Suppressor macrophage treated with lipopolysaccharide for 4 hours (primary cell): ENCODE measurements around the gene TP53I11.
A peak's percentile ranks its signal among the peaks of the same experiment; 100 is the strongest.

Experiments
- DNase-seq: peaks from one replicate; pipeline ENCODE4 v3.0.0-alpha.2; 2020

Gene TP53I11

DNA sequence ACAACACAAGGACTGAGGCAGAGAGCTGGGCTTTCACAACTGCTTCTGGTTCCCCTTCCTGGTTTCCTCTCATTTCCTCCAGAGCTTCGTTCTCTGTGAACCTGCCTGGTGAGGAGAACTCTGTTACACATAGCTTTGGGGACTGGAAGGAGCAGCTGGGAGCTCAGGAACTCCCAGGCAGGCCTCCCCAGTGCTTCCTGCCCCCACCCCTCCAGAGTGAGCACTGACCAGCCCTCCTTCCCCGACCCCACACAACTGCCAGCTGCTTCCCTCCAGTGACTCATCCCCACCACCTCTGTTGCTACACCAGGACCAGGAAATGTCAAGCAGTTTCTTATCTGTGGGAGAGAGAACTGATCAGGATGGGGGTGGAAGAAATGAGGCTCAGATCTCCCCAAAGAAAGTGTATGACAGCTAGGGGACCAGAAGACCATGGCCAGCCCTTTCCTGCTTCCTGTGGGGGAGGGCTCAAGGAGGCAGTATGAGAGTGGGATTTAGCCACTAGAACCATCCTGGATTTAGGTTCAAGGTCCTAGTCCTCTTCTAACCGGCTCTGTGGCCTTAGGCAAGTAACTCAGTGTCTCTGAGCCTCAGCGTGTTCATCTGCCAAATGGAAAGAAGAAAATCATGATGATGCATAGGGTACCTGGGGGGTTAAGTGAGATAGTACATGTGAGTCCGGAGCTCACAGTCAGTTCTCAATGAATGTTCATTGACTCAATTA, 4.5 kb upstream of the TP53I11 start:
- DNase-seq = peak; percentile 84

DNA sequence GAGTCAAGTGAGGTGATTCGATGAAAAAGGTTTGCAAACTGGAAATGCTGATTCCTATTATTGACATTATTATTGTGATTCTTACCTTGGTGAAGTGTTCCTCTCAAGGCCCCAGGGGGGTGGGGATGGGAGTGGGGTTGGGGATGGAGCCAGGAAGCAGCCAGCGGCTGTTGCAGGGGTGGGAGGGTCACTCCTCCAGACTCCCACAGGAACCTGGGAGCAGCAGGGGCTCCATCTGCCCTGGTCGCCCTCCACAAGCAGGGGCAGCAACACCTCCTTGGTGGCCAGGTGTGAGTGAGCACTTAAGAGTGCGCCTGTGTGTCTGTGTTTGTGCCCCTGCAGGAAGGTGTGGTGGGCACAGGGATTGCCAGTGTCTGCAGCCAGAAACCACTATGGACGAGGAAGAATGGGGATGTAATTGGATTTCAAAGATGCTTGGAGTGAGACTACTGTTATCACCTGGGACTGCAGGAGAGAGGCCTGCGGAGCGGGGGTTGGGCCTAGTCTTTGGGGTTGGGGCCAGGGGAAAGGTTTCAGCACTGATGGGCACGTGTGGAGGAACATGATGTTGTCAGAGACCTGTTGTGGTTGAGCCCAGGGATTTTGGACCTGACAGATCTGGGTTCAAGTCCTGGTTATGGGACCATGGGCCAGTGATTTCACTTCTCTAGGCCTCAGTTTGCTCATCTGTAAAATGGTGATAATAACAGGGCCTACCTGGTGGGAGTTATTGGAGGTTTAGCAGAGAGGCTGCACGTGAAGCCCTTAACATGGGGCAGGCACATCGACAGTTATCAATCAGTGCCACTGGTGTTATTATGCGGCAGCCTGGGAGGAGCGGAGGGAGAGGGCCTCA, 3.6 kb upstream of the TP53I11 start:
- no peak for DNase-seq

DNA sequence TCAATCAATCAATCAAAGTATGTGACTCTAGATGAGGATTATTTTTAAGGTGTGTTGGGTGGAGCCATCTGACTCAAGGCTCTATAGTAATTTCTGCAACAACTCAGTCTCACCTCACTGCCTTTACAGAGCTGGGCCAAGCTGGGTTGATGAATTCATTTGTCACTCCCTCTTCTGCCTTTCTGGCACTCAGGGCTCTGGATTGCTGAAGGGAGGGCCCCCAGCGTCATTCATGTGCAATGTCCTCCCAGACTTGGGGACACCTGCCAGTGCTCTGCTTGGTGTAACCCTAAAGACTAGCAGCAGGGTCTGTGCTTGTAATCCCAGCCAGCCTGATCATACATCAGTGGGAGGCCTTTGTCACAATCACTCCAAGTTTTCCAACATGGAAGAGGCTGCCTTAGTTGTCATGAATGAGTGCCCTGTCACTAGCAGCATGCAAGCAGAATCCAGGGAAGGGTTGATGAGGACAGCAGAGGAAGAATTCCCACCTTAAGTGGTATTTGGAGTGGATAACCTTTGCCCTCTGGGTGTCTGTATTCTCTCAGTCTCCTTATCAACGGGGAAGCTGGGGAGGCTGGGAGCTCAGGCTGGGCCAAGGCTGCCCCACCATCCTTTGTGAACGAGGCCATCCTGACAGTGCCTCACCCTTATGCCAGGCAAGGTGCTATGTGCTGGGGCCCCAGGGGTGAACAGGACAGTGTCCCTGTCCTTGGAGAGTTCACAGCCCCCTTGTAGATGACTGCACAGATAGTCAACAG, 2.0 kb upstream of the TP53I11 start:
- no peak for DNase-seq

DNA sequence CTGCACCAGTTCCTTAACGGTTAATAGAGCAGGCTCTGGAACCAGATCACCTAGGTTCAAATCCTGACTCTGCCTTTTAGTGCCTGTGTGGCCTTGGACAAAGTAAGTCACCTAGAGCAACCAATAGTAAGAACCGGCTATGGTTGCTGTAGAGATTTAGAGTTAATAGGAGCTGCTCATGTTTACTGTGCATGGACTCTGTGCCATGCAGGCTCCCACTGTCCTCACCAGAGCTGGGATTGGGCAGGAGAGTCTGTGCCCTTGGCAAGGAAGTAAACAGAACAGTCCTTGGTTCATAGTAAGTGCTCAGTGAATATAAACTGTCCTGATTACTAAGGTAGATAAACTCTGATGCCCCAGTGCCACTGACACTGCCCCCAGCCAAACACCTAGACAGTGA, 1.4 kb upstream of the TP53I11 start:
- DNase-seq = no peak

DNA sequence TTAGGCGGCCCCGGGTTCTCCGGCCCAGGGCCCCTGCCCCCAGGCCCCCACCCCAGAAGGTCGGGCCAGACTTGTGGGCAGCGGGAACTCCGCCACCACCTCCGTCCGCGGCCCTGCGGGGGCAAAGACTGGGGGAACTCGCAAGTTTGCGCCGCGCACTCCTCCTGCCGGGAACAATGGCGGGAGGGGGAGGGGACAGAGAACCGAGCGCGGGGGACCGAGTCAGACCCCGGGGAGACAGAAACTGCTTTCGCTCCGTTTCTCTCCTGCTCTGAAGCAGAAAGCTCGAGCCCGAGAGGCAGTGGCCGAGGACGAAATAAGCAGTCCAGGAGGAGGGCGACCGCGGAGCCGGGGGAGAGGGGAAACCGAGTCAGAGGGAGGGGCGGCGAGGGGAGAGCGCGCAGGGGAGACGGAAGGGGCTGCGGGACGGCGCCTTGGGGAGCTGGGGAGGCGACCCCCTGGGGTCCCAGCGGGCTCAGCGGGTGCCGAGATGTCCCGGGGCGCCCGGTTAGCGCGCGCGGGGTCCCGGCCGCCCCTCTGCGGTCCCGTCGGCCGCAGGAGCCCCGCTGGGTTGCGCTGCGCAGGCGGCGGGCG, 555 bp downstream of the TP53I11 start:
- DNase-seq = peak; percentile 27

DNA sequence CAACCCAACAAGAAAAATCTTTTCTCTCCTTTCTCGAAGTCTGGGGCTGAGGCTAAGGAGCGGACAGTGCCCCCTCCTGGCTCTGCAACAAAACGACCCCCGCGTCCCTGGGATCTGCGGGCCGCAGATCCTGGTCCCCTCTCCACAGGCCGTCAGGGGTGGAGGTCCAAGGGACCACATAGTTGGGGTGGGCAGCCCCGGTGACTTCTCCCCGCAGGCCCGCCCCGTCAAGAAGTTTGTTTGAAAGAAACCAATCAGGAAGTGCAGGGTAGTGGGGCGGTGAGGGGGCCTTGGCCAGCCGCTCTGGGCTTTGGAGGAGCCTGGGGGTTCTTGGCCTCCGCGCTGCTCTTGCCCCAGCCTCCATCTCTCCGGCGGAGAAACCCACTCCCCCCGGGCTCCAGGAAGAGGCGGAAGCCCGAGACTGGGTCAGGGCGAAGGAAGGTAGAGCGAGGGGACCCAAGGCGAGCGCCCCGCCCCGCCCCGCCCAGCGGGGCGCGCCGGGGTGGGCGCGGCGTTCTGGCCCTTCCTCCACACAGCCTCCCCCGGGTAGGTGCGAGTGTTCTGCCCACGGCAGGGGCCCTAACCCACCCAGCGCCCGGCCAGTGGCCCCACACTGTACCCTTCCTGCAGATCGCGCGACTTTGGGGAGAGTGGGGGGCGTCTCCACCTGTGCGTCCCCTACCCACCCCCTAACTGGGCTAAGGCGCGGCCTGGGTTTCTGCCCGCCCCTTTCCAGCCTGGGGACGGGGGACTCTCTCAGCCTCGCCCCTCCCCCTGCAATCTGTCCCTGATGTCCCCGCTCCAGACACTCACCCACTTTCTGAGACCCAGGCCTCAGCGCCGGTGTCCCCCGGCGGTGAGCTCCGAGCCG, 1.3 kb downstream of the TP53I11 start:
- peak; percentile 33 for DNase-seq

DNA sequence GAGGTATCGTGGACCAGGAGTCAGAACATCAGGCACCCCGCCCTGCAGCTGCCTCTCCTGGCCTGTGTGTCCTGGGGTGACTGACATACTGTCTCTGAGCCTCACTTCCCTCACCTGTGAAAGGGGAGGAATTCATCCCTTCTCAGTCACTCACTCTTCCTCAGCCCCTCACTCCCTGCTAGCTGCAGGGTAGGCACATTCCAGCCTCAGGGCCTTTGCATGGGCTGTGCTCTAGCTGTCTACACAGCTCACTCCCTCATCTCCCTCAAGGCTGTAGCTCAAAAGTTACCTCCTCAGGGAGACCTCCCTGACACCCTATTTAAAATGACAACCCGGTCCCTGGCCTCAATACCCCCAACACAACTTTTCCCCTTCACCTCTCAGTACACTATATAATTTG, 2.5 kb downstream of the TP53I11 start:
- DNase-seq = no peak

DNA sequence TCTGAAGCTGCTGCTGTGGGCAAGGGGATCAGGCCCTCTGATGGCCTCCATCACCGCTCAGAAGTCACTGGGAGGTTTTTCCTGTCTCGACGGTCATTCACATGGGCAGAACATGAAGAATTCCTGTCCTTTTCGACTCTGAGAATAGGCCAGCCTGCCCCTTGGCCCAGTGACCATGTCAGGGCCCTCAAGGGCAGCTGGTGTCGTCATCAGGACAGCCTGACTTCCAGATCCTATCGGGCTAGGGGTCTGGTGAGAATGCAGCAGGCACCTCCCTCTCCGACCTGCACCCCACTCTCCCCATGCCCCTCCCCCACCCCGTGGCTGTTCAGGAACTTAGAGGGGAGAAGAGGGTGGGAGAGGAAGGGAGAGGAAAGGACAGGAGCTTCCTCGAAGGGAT, 3.6 kb downstream of the TP53I11 start:
- DNase-seq = no peak

DNA sequence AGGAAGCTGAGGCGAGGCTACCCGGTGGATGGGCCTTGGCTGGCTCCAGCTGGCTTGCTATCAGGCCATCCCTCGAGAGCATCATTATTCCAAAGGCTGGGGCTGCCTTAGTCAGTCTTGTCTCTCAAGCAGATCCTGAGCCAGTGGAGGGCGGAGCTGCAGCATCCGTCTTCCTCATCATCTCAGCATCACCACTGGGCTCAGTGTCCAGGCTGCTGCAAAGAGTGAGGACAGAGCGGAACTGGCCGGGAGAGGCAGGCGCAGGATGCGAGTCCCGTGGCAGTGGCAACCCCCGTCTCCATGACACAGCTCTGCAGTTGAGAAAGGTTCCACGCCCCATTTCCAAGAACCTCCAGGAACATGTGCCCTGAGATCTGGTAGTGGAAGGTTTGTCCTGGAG, 4.4 kb downstream of the TP53I11 start:
- no peak for DNase-seq

DNA sequence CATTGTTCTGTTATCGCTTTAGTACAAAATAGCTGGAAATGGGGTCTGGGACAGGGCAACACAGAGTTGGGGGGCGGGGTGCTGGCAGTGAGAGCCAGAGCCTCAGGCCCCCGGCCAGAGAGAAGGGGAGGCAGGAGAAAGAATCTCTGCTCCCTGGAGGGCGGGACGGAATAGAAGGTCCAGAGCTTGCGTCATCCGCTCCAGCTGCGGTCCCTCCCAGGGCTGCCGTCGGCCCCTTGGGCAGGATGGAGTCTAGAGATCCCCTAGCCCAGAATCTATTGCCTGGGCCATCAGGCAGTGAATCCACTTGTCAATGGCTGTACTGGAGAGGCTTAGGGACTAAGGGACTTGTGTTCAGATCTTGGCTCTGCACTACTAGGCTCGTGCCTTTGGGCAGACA, 5.0 kb downstream of the TP53I11 start:
- DNase-seq = no peak

DNA sequence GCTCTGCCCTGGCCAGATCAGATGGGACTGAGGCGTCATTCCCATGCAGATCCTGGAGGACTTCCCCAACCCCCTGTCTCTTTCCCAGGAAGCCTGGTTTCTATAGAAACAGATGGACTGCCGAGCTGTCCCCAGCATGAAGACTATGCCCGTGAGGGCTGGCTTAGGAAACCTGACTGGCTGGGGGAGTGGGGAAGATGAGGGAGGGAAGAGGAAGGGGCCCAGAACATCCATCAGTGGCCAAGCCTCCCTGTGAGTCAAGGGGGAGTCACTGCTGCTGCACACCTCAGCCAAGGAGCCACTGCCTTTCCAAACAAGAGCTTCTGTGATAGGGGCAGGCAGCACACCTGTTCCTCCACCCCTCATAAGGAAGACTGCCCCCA, 5.8 kb downstream of the TP53I11 start:
- no peak for DNase-seq

DNA sequence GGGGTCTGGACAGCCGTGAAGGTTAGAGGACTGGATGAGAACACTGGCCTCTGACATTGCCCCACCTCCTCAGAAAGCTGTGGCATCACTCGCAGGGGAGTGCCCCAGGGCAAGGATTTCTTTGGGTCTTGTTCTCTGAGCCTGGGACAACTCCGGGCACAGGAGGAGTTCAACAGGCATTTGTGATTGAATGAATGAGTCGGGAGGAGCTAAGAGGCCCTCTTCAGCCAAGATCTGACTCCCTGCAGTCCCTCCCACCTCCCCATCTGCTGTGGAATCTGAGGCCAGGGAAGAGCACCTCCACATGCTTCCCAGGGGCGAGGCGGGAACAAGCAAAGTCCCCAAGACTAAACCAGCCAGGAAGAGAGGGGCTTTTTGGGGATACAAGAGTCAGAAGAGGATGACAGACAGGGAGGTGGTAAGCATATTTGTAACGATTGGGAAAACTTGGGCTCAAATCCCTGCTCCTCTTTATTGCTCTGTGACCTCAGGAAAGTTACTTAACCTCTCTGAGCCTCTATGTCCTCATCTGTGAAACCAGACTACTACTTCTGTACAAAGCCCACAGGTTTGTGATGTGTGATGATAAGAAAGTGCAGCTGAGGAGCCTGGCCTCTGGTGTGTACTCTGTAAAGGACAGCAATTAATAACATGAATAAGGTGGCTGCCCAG, 6.4 kb downstream of the TP53I11 start:
- DNase-seq = no peak

DNA sequence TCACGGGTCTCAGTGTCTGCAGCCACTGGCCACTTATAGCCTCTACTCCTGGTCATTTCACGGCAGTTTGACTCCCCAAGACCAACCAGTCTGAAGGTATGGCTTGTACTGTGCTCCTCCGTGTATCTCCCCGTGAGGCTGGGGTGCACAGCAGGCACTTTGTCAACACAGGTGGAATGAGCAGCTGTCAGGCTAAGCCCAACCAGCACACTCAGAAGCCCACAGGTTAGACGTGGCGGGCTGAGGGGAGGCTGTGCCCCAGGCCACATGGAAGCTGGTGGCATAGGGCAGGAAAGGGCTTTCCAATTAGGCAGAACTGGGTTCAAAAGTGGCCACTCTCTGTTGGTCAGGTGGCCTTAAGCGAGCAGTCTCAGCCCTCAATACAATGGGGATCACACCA, 7.0 kb downstream of the TP53I11 start:
- no peak for DNase-seq

DNA sequence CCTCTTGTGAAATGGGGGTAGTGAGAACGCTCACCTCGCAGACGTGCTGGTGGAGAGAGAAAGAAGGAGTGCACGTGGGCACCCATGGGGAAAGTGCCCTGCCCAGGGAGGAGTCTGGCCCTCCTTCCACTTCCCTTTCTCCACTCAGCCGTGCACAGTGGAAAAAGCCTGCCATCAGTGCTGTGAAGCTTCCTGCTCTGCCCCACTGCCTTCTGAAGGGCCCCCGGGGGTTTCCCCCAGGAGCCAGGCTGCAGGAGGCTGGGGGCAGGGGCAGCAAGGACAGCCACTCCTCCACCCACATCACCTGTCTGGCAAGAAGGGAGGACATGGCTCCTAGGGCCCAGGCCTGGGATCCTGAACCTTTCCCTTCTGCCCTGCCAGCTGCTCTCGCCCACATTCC, 7.6 kb downstream of the TP53I11 start:
- DNase-seq = peak; percentile 74

DNA sequence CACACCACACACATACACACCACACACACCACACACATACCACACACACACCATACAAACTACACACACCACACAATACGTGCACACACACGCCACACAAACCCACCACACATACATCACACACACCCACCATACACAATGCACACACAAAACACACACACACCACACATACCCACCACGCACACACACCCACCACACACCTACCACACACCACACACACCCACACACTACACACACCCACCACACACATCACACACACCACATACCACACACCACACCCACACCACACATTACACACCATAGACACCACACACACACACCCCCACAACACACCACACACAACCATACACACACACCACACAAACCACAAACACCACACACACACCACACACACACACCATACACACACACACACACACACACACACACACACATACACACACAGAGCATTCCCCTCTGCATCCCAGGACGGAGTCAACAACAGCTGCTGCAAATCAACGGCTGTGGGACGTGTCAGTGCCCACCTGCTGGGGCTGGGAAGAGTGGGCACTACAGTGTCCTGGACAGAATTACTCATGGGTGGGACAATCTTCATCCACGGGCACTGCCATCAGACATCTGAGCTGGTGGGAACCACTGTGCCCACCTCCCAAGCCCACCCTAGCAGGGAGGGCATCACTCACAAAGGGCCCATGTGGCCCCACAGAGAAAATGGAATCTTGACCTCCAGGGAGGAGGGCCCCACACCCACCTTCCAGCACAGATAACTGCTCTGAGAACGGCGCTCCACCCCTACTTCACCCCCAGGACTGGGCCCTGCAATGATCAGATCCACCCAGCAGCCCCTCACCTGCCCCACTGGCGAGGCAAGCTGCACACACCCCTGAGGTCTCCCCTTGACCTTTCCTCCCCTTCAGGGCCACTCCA, 8.4 kb downstream of the TP53I11 start:
- no peak for DNase-seq

DNA sequence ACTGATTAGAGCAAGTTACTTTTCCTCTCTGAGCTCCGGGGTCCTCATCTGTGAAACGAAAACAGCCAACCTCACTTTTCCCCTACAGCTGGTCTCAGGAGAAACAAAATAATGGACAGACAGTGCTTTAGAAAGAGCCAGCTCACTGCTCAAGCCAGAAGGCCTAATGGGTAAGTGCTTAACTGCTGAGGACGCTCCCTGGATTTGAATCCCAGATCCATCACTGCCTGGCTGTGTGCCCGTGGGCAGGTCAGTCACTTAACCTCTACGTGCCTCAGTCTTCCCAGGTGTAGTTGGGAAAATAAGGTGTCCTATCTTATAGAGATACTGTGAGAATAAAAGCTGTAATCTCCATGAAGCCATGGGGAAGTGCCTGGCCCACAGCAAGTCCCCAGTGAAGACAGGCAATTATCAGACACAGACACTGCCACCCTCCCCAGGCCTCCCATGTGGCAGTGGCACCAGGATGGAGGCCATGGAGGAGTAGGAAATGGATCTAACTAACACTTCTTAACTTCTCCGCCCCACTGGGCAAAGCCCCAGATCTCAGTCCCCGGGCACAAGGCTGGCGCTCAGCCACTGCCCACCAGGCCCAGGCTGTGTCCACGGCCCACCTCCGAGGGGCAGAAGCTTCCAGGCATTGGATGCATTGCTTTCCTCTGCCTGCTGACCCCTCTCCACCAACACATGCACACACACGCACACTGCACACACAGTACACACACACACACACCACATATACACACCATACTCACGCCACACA, 9.2 kb downstream of the TP53I11 start:
- no peak for DNase-seq

DNA sequence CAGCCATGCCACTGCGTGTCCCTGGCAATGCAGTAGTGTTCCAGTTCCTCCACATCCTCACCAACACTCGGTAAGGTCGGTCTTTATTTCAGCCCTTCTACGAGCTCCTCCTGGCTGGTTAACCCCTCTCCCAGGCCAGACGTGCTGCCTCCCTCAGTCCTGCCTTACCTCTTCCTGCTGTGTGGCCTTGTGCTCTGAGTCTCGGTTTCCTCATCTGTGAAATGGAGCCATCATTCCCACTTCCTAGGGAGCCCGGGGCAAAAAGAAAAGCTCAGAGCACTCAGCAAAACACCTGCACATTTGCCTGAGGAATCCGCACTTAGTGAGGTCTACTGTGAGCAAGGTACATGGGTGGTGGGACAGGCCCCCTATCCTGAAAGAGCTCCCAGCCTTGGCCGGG, 9.8 kb downstream of the TP53I11 start:
- DNase-seq = no peak

DNA sequence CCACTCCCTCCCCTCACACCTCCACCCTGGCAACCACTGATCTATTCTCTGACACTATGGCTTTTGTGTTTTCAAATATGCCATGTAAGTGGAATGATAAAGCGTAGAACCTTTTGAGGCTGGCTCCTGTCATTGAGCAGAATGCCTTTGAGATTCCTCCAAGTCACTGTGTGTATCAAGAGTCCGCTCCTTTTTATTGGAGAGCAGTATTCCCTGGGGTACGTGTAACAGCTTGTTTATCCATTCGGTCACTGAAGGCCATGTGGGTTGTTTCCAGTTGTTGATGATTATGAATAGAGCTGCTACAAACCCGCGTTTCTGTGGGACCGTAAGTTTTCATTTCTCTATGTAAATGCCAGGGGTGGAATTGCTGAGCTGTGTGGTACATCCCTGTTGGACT, 10.3 kb downstream of the TP53I11 start:
- no peak for DNase-seq

DNA sequence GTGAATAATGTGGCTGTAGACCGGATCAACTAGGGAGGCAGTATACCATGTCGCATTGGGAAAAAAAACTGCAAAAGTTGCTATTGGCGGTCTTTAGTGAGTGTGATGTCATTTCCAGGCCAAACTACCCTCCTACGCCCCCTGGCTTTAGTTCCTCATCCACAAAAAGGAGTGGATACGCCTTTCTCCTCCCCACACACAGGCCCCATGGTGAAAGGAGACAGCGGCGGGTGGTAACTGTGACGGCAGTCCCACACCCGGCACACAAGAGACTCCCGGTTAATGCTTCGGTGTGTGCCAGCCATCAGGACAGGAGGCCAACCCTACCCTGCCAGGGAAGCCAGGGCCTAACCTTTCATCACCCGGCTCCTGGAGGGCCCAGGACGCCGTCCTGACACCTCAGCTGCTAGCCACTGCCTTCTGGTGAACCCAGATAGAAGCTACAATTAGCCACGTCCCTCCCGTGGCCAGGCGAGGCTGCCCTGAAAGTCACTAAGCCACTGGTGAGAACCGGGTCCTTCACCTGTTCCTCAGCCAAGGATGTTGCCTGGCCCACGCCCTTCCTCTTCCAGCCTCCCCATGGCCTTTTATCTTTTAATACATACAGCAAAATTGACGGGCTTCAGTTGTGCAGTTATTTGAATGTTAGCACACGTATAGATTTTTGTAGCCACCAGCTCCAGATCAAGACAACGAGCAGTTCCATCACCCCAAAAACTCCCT, 10.8 kb downstream of the TP53I11 start:
- peak; percentile 75 for DNase-seq
